SK-N-SH treated with all-trans-retinoic acid at 6 μM for 48 hours (cell line): ENCODE results near the gene RFX3.
A peak's percentile ranks its signal among the peaks of the same experiment; 100 is the strongest.

Experiments used
- ATAC-seq: fragments of 200-7000 bp; cut with Tn5 transposase; 3 replicates; pipeline ENCODE4 v1.9.1; 2020; ENCODE audit warnings: mild to moderate bottlenecking, moderate library complexity
- ARNTL ChIP-seq: fragments of 450-650 bp; formaldehyde crosslinking; IDR thresholded peaks from 2 replicates; pipeline ENCODE4 v1.5.0; 2020; ENCODE audit warnings: low read depth, mild to moderate bottlenecking, moderate library complexity, borderline replicate concordance
- BACH2 ChIP-seq: fragments of 250-450 bp; sonication (Bioruptor Pico); IDR thresholded peaks from 2 replicates; pipeline ENCODE4 v1.9.0; 2021; ENCODE audit warnings: mild to moderate bottlenecking, borderline replicate concordance
- CSDC2 ChIP-seq: fragments of 250-450 bp; sonication (Bioruptor Pico); IDR thresholded peaks from 2 replicates; pipeline ENCODE4 v1.5.0; 2020; ENCODE audit warnings: mild to moderate bottlenecking, moderate library complexity
- ESRRG ChIP-seq: fragments of 250-450 bp; sonication (Bioruptor Pico); IDR thresholded peaks from 2 replicates; pipeline ENCODE4 v1.6.1; 2021; ENCODE audit warnings: mild to moderate bottlenecking
- GLIS3 ChIP-seq: fragments of 250-450 bp; sonication (Bioruptor Pico); IDR thresholded peaks from 2 replicates; pipeline ENCODE4 v1.5.0; 2020; ENCODE audit warnings: mild to moderate bottlenecking, moderate library complexity
- ISL1 ChIP-seq: fragments of 250-450 bp; sonication (Bioruptor Pico); IDR thresholded peaks from 2 replicates; pipeline ENCODE4 v2.1.2; 2022; ENCODE audit warnings: mild to moderate bottlenecking, moderate library complexity
- OSR1 ChIP-seq: fragments of 250-450 bp; sonication (Bioruptor Pico); IDR thresholded peaks from 2 replicates; pipeline ENCODE4 v1.8.0; 2022; ENCODE audit warnings: moderate library complexity, mild to moderate bottlenecking, inconsistent platforms
- PPARA ChIP-seq: fragments of 250-450 bp; sonication (Bioruptor Pico); IDR thresholded peaks from 2 replicates; pipeline ENCODE4 v1.5.0; 2020; ENCODE audit warnings: mild to moderate bottlenecking, borderline replicate concordance
- RARB ChIP-seq: fragments of 250-450 bp; sonication (Bioruptor Pico); IDR thresholded peaks from 2 replicates; pipeline ENCODE4 v1.8.0; 2021; ENCODE audit warnings: mild to moderate bottlenecking, moderate library complexity
- TCF4 ChIP-seq: fragments of 250-450 bp; sonication (Bioruptor Pico); IDR thresholded peaks from 2 replicates; pipeline ENCODE4 v1.8.0; 2021; ENCODE audit warnings: mild to moderate bottlenecking, moderate library complexity, borderline replicate concordance
- TOX ChIP-seq: fragments of 250-450 bp; sonication (Bioruptor Pico); IDR thresholded peaks from 2 replicates; pipeline ENCODE4 v1.8.0; 2021; ENCODE audit warnings: mild to moderate bottlenecking, moderate library complexity, borderline replicate concordance
- ZC3H10 ChIP-seq: fragments of 250-450 bp; sonication (Bioruptor Pico); IDR thresholded peaks from 2 replicates; pipeline ENCODE4 v1.5.1; 2021; ENCODE audit warnings: mild to moderate bottlenecking, moderate library complexity
- ZFP3 ChIP-seq: fragments of 250-450 bp; sonication (Bioruptor Pico); IDR thresholded peaks from 2 replicates; pipeline ENCODE4 v1.5.0; 2020; ENCODE audit warnings: mild to moderate bottlenecking, moderate library complexity
- ZNF70 ChIP-seq: fragments of 450-650 bp; formaldehyde crosslinking; IDR thresholded peaks from 2 replicates; pipeline ENCODE4 v1.5.0; 2020; ENCODE audit warnings: mild to moderate bottlenecking, moderate library complexity
- ZNF8 ChIP-seq: fragments of 450-650 bp; formaldehyde crosslinking; IDR thresholded peaks from 2 replicates; pipeline ENCODE4 v1.5.0; 2020; ENCODE audit warnings: mild to moderate bottlenecking, moderate library complexity
- TF ChIP-seq, protein P1 (sequence below): fragments of 250-450 bp; sonication (Bioruptor Pico); IDR thresholded peaks from 2 replicates; pipeline ENCODE4 v1.5.1; 2021; ENCODE audit warnings: mild to moderate bottlenecking, moderate library complexity
- TF ChIP-seq, protein P2 (sequence below): fragments of 250-450 bp; sonication (Bioruptor Pico); IDR thresholded peaks from 2 replicates; pipeline ENCODE4 v1.8.0; 2020; ENCODE audit warnings: mild to moderate bottlenecking, moderate library complexity, borderline replicate concordance
- TF ChIP-seq, protein P3 (sequence below): fragments of 250-450 bp; sonication (Bioruptor Pico); IDR thresholded peaks from 2 replicates; pipeline ENCODE4 v1.8.0; 2021; ENCODE audit warnings: low read depth, mild to moderate bottlenecking, moderate library complexity, borderline replicate concordance
- TF ChIP-seq, protein P4 (sequence below): fragments of 250-450 bp; sonication (Bioruptor Pico); IDR thresholded peaks from 2 replicates; pipeline ENCODE4 v1.5.0; 2020; ENCODE audit warnings: mild to moderate bottlenecking, moderate library complexity
- TF ChIP-seq, protein P5 (sequence below): fragments of 250-450 bp; sonication (Bioruptor Pico); IDR thresholded peaks from 2 replicates; pipeline ENCODE4 v1.5.1; 2020; ENCODE audit warnings: low read depth, mild to moderate bottlenecking, moderate library complexity

Gene RFX3

DNA sequence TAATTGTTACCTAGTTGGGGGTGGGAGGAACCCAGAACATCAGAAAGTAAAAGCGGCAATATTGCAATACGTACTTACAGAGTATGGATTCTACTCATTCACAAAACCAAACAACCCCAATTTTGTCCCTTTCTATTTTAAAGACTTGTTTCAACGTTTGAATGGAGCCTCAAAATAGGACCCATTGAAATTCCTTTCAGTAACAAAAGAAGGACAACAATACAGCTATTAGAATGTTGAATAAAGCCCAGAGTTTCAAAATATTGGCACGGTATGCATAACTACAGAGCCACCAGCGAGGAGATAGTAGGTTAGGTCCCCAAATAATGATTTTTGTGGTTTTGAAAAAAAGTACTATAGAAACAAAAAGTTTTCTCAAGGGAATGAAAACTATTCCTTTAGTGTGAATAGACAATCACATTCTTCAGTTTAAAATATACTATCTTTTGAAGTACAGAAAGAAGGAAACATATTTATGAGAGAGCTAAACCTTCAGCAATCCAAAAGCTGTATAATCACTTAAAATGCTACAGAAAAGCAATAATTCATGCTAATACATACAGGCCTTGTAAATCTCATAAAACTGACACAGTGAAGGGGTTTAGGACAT, 235.5 kb downstream of the RFX3 start:
- no peak for ATAC-seq
- TF ChIP-seq ISL1 (CRISPR knock-in tag) (no peak), CSDC2 (no peak), ZFP3 (no peak), TCF4 (CRISPR knock-in tag) (no peak), ZC3H10 (no peak), ZNF8 (CRISPR knock-in tag) (no peak), GLIS3 (CRISPR knock-in tag) (no peak), PPARA (CRISPR knock-in tag) (no peak), BACH2 (CRISPR knock-in tag) (no peak), ZNF70 (CRISPR knock-in tag) (no peak), ARNTL (CRISPR knock-in tag) (no peak), TOX (CRISPR knock-in tag) (no peak), OSR1 (CRISPR knock-in tag) (no peak), ESRRG (no peak), RARB (CRISPR knock-in tag) (no peak)
- TF ChIP-seq, protein P1, sequence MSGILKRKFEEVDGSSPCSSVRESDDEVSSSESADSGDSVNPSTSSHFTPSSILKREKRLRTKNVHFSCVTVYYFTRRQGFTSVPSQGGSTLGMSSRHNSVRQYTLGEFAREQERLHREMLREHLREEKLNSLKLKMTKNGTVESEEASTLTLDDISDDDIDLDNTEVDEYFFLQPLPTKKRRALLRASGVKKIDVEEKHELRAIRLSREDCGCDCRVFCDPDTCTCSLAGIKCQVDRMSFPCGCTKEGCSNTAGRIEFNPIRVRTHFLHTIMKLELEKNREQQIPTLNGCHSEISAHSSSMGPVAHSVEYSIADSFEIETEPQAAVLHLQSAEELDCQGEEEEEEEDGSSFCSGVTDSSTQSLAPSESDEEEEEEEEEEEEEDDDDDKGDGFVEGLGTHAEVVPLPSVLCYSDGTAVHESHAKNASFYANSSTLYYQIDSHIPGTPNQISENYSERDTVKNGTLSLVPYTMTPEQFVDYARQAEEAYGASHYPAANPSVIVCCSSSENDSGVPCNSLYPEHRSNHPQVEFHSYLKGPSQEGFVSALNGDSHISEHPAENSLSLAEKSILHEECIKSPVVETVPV (CRISPR knock-in tag): no peak
- TF ChIP-seq, protein P2, sequence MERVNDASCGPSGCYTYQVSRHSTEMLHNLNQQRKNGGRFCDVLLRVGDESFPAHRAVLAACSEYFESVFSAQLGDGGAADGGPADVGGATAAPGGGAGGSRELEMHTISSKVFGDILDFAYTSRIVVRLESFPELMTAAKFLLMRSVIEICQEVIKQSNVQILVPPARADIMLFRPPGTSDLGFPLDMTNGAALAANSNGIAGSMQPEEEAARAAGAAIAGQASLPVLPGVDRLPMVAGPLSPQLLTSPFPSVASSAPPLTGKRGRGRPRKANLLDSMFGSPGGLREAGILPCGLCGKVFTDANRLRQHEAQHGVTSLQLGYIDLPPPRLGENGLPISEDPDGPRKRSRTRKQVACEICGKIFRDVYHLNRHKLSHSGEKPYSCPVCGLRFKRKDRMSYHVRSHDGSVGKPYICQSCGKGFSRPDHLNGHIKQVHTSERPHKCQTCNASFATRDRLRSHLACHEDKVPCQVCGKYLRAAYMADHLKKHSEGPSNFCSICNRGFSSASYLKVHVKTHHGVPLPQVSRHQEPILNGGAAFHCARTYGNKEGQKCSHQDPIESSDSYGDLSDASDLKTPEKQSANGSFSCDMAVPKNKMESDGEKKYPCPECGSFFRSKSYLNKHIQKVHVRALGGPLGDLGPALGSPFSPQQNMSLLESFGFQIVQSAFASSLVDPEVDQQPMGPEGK (CRISPR knock-in tag): no peak
- TF ChIP-seq, protein P3, sequence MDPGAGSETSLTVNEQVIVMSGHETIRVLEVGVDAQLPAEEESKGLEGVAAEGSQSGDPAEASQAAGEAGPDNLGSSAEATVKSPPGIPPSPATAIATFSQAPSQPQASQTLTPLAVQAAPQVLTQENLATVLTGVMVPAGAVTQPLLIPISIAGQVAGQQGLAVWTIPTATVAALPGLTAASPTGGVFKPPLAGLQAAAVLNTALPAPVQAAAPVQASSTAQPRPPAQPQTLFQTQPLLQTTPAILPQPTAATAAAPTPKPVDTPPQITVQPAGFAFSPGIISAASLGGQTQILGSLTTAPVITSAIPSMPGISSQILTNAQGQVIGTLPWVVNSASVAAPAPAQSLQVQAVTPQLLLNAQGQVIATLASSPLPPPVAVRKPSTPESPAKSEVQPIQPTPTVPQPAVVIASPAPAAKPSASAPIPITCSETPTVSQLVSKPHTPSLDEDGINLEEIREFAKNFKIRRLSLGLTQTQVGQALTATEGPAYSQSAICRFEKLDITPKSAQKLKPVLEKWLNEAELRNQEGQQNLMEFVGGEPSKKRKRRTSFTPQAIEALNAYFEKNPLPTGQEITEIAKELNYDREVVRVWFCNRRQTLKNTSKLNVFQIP (CRISPR knock-in tag): no peak
- TF ChIP-seq, protein P4, sequence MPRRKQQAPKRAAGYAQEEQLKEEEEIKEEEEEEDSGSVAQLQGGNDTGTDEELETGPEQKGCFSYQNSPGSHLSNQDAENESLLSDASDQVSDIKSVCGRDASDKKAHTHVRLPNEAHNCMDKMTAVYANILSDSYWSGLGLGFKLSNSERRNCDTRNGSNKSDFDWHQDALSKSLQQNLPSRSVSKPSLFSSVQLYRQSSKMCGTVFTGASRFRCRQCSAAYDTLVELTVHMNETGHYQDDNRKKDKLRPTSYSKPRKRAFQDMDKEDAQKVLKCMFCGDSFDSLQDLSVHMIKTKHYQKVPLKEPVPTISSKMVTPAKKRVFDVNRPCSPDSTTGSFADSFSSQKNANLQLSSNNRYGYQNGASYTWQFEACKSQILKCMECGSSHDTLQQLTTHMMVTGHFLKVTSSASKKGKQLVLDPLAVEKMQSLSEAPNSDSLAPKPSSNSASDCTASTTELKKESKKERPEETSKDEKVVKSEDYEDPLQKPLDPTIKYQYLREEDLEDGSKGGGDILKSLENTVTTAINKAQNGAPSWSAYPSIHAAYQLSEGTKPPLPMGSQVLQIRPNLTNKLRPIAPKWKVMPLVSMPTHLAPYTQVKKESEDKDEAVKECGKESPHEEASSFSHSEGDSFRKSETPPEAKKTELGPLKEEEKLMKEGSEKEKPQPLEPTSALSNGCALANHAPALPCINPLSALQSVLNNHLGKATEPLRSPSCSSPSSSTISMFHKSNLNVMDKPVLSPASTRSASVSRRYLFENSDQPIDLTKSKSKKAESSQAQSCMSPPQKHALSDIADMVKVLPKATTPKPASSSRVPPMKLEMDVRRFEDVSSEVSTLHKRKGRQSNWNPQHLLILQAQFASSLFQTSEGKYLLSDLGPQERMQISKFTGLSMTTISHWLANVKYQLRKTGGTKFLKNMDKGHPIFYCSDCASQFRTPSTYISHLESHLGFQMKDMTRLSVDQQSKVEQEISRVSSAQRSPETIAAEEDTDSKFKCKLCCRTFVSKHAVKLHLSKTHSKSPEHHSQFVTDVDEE (CRISPR knock-in tag): no peak

DNA sequence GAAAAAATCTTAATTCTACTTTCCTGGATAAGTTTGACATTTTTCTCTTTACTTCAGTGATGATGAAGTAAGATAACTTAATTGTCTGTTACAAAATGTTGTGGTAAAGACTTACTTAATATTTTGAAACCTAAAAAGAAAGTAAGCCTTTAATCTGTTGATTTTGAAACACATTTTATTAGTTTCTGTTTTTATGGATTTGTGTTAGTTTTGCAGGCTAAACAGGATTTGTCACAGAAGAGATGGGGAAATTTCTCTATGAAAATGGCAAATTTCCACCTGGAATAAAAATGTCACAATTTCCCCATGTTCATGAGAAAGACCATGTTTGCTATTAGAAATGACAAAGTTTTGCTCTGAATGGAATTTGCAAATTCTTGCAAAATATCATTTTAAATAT, 237.1 kb downstream of the RFX3 start:
- TF ChIP-seq, protein P5, sequence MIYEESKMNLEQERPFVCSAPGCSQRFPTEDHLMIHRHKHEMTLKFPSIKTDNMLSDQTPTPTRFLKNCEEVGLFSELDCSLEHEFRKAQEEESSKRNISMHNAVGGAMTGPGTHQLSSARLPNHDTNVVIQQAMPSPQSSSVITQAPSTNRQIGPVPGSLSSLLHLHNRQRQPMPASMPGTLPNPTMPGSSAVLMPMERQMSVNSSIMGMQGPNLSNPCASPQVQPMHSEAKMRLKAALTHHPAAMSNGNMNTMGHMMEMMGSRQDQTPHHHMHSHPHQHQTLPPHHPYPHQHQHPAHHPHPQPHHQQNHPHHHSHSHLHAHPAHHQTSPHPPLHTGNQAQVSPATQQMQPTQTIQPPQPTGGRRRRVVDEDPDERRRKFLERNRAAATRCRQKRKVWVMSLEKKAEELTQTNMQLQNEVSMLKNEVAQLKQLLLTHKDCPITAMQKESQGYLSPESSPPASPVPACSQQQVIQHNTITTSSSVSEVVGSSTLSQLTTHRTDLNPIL (CRISPR knock-in tag): no peak
- no peak for ATAC-seq

DNA sequence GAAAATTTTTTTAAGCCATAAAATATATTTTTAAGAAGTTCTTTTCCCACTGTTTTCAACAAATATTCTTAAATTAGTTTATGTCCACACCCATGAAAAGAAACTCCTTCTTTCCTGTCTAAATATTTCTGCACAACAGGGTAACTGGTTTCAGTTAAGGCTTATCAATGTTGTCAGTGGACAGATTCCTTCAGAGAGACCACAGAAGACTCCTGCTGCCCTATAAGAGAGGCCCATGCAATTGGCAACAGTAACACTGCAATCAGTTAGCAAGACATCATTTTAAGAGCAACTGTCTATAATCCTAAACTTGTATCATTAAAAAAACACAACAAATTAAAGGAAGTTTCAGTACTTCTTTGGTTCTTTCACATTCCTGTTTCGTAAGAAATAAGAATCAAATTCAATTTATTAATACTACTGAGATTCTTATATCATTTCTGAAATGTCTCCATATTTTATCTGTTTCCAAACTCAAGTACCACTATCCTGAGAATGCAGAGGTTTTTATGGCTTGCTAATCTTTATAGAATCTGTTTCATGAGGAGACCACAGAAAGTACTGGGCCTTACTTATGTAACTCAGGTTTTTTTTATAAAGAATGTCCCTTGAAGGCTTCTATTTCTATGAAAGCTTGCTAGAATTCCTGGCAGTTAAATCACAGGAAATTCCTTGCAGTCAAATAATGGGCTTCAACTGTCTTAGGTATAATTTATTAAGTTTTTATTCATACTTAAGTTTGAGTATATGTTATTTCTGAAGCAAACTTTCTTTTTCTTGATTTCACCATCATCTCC, 240.2 kb downstream of the RFX3 start:
- peak; percentile 91 for ATAC-seq
- TF ChIP-seq CSDC2 (no peak), ISL1 (CRISPR knock-in tag) (peak; percentile 52)
